Breast epithelium (tissue), 3 donors: ENCODE results near the gene LFNG.

ENCODE experiments used
- CTCF ChIP-seq, 3 donors: fragments of 450-650 bp; IDR thresholded peaks; one replicate each; pipeline ENCODE4 v1.5.1; 2016 to 2017; ENCODE audit warnings: antibody characterized with exemption in 3 of 3, mild to moderate bottlenecking in 3 of 3, moderate library complexity in 3 of 3
- POLR2A ChIP-seq: fragments of 450-650 bp; IDR thresholded peaks from one replicate; pipeline ENCODE4 v1.6.1; 2016; ENCODE audit warnings: antibody characterized with exemption, mild to moderate bottlenecking, moderate library complexity
- POLR2AphosphoS5 ChIP-seq, 3 donors: sonication (generic); formaldehyde crosslinking; IDR thresholded peaks; one replicate each; pipeline ENCODE4 v1.6.1; 2017; ENCODE audit warnings: antibody characterized with exemption in 3 of 3

- no peak for TF ChIP-seq CTCF (IDR thresholded peaks at IDR 0.05)
- no peak for TF ChIP-seq POLR2A
- no peak for TF ChIP-seq POLR2AphosphoS5 (IDR thresholded peaks at IDR 0.05)
Measured at GRCh38 chr7:2554661-2555111, 35.1 kb downstream of the LFNG start.
